Caco-2 (cell line): ENCODE measurements around the gene BDP1. TPM values are rescaled to one million over a fixed set of nuclear protein-coding genes. Genes with fewer than 3 reads are reported as not detected.

Experiments
- BruUV-seq: library from RNA; stranded (reverse); fragments of 400-500 nt; replicated peaks from 2 replicates; lab custom pipeline; 2021; lab: Mats Ljungman, UMichigan
- CTCF ChIA-PET: fragments of 300-600 bp; sonication (Branson Sonifier 250); formaldehyde crosslinking; loops from one replicate; lab custom pipeline; 2022; ENCODE audit warnings: antibody characterized with exemption; lab: Charles Lee
- POLR2A ChIA-PET: fragments of 300-600 bp; sonication (Branson Sonifier 250); formaldehyde crosslinking; loops from one replicate; lab custom pipeline; 2022; ENCODE audit warnings: antibody characterized with exemption; lab: Charles Lee
- DNase-seq, 2 experiments: peaks; one replicate each; pipeline versions ENCODE4 v3.0.0 to v3.0.0-alpha.2; 2020 to 2022
- H3K27me3 ChIP-seq: replicated peaks from 2 replicates; pipeline ENCODE4 v1.6.0; 2011; ENCODE audit warnings: low read length; ENCODE audit not compliant: control insufficient read depth, insufficient read depth
- H3K36me3 ChIP-seq: 2 replicates; pipeline ENCODE4 v1.5.1; 2011; ENCODE audit warnings: low read length; ENCODE audit not compliant: control insufficient read depth, insufficient read depth
- H3K4me1 ChIP-seq: fragments of 250-450 bp; sonication (Bioruptor Pico); 2 replicates; pipeline ENCODE4 v1.5.1; 2020; ENCODE audit warnings: mild to moderate bottlenecking
- H3K4me3 ChIP-seq: 2 replicates; pipeline ENCODE4 v1.5.1; 2011; ENCODE audit warnings: low read depth, mild to moderate bottlenecking, control low read depth, low read length
- H3K9me3 ChIP-seq: fragments of 250-450 bp; sonication (Bioruptor Pico); 2 replicates; pipeline ENCODE4 v1.5.1; 2020; ENCODE audit warnings: mild to moderate bottlenecking, moderate library complexity
- H3K27ac Mint-ChIP-seq: one replicate; pipeline ENCODE4 v1.8.0; 2022; ENCODE audit warnings: mixed read lengths; ENCODE audit not compliant: unreplicated experiment
- H3K27me3 Mint-ChIP-seq: one replicate; pipeline ENCODE4 v1.8.0; 2022; ENCODE audit warnings: mixed read lengths; ENCODE audit not compliant: insufficient read depth, unreplicated experiment
- H3K36me3 Mint-ChIP-seq: one replicate; pipeline ENCODE4 v1.8.0; 2022; ENCODE audit warnings: mild to moderate bottlenecking, mixed read lengths; ENCODE audit not compliant: insufficient read depth, unreplicated experiment
- H3K4me1 Mint-ChIP-seq: one replicate; pipeline ENCODE4 v1.8.0; 2022; ENCODE audit warnings: low read depth, mixed read lengths; ENCODE audit not compliant: unreplicated experiment
- H3K4me3 Mint-ChIP-seq: one replicate; pipeline ENCODE4 v1.8.0; 2022; ENCODE audit warnings: mild to moderate bottlenecking, moderate library complexity, mixed read lengths; ENCODE audit not compliant: unreplicated experiment
- H3K9me3 Mint-ChIP-seq: one replicate; pipeline ENCODE4 v1.8.0; 2022; ENCODE audit warnings: mixed read lengths; ENCODE audit not compliant: unreplicated experiment
- CTCF ChIP-seq, 2 experiments: fragments of 200-600 bp in 1 of 2; IDR thresholded peaks; 1 replicate in 1 of 2; 2 replicates in 1 of 2; pipeline versions ENCODE4 v1.5.1 to v1.8.0; 2011 to 2022; ENCODE audit warnings: antibody characterized with exemption in 1 of 2, control low read depth in 1 of 2, inconsistent platforms in 1 of 2, low read depth in 1 of 2, low read length in 1 of 2, mild to moderate bottlenecking in 1 of 2, moderate library complexity in 1 of 2; ENCODE audit not compliant: insufficient read depth in 1 of 2, severe bottlenecking in 1 of 2, unreplicated experiment in 1 of 2
- intact Hi-C: fragments of 100-400 bp; cut with micrococcal nuclease; formaldehyde crosslinking; loops from one replicate; pipeline ENCODE4 v1.10.0; 2022; ENCODE audit not compliant: unreplicated experiment
- total RNA-seq: library from RNA; stranded (reverse); gene quantifications from 2 replicates; pipeline ENCODE4 v1.2.3, GENCODE V29; 2022

BDP1 gene
- total RNA-seq, 1 experiment from 2014 or later = 27.5 TPM

GRCh38 chr5:71596169-71596568, 140.7 kb downstream of the BDP1 start:
- H3K4me3 Mint-ChIP-seq = no peak overlapping the region
- Histone ChIP-seq H3K9me3 (no peaks in the 10 kb centered on the region), H3K27me3 (no peaks in the 10 kb centered on the region), H3K36me3 (no peaks in the 10 kb centered on the region), H3K4me1 (no peaks in the 10 kb centered on the region; the same call in 1 of the 2 replicates), H3K4me3 (no peak overlapping the region)
- DNase-seq = no peak
- no peak for TF ChIP-seq CTCF (IDR thresholded peaks at IDR 0.05; ENCODE audit: insufficient read depth in 1 of 2, low read depth in 1 of 2, low read length in 1 of 2, severe bottlenecking in 1 of 2, unreplicated experiment in 1 of 2)
- H3K36me3 Mint-ChIP-seq = peaks cover 68% of the 10 kb centered on the region
- no TSS peak for BruUV-seq
- H3K27me3 Mint-ChIP-seq = no peaks in the 10 kb centered on the region
- H3K9me3 Mint-ChIP-seq = no peaks in the 10 kb centered on the region
- ChIA-PET CTCF (no interaction called here), POLR2A (no interaction called here)
- H3K4me1 Mint-ChIP-seq = no peaks in the 10 kb centered on the region
- intact Hi-C loops = no loop called here
- no peak overlapping the region for H3K27ac Mint-ChIP-seq

- ChIA-PET POLR2A (interaction anchor here (1.0 kb wide), 1 partner anchor 9 kb away, joined by 3 read pairs; the partner anchor contains the start of gene MCCC2), CTCF (no interaction called here)
- H3K36me3 Mint-ChIP-seq = peaks cover 75% of the 10 kb centered on the region
- H3K4me1 Mint-ChIP-seq = no peaks in the 10 kb centered on the region
- H3K27ac Mint-ChIP-seq = no peak overlapping the region
- Histone ChIP-seq H3K27me3 (no peaks in the 10 kb centered on the region), H3K4me3 (no peak overlapping the region), H3K9me3 (no peaks in the 10 kb centered on the region), H3K36me3 (peaks cover 2% of the 10 kb centered on the region; the same call in 1 of the 2 replicates), H3K4me1 (no peaks in the 10 kb centered on the region; the same call in 1 of the 2 replicates)
- no peak for TF ChIP-seq CTCF (IDR thresholded peaks at IDR 0.05; ENCODE audit: insufficient read depth in 1 of 2, low read depth in 1 of 2, low read length in 1 of 2, severe bottlenecking in 1 of 2, unreplicated experiment in 1 of 2)
- no peak for DNase-seq
- no peaks in the 10 kb centered on the region for H3K27me3 Mint-ChIP-seq
- intact Hi-C loops = no loop called here
- no peak overlapping the region for H3K4me3 Mint-ChIP-seq
- no peaks in the 10 kb centered on the region for H3K9me3 Mint-ChIP-seq
- BruUV-seq = no TSS peak
Observed at GRCh38 chr5:71597001-71597400, 141.6 kb downstream of the BDP1 start.

GRCh38 chr5:71600783-71601182, 145.3 kb downstream of the BDP1 start:
- Histone ChIP-seq H3K9me3 (no peaks in the 10 kb centered on the region), H3K27me3 (no peaks in the 10 kb centered on the region), H3K36me3 (peaks cover 2% of the 10 kb centered on the region; the same call in 1 of the 2 replicates), H3K4me1 (no peaks in the 10 kb centered on the region; the same call in 1 of the 2 replicates), H3K4me3 (no peak overlapping the region)
- no peak for TF ChIP-seq CTCF (IDR thresholded peaks at IDR 0.05; ENCODE audit: insufficient read depth in 1 of 2, low read depth in 1 of 2, low read length in 1 of 2, severe bottlenecking in 1 of 2, unreplicated experiment in 1 of 2)
- CTCF ChIA-PET = interaction anchor here (0.5 to 1.7 kb wide), 8 partner anchors 11 to 125 kb away, joined by 3 to 15 read pairs (median 3); partner anchors contain the start of gene MCCC2
- BruUV-seq = no TSS peak
- no peak for DNase-seq
- no peaks in the 10 kb centered on the region for H3K4me1 Mint-ChIP-seq
- H3K27ac Mint-ChIP-seq = no peak overlapping the region
- no peak overlapping the region for H3K4me3 Mint-ChIP-seq
- POLR2A ChIA-PET = interaction anchor here (1.1 kb wide), 1 partner anchor 13 kb away, joined by 5 read pairs; the partner anchor contains the start of gene MCCC2
- H3K9me3 Mint-ChIP-seq = no peaks in the 10 kb centered on the region
- intact Hi-C loops = loop anchor here (1.0 kb wide), 2 partner anchors 13 to 27 kb away; partner anchors contain the start of gene MCCC2
- H3K27me3 Mint-ChIP-seq = no peaks in the 10 kb centered on the region
- peaks cover 79% of the 10 kb centered on the region for H3K36me3 Mint-ChIP-seq
